Measurements from ENCODE around the gene PRKCA. TPM values are rescaled to one million over a fixed set of nuclear protein-coding genes. Genes with fewer than 3 reads are reported as not detected.

Gene PRKCA
- total RNA-seq, 1 experiment from 2014 or later: 29.6 TPM

DNA sequence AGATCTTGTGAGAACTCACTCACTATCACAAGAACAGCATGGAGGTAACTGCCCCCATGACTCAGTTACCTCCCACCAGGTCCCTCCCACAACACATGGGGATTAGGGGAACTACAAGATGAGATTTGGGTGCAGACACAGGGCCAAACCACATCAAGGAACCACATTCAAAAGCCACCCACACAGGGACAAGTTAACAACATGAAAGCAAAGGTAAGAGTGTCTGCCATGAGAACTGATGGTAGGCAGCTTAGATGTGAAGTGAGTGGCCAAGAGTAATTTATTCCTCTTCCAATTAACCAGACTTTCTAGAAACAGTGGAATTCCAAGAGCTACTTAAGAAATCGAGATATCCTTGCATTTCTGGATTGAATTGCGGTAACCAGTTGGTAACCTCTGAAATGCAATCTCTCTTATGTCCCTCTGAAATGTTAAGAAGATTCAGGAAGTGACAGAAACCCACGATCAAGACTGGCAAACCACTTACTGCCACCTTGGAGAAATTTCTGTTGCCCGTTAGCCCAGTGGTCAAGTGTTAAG, 365.1 kb downstream of the PRKCA start:
- intact Hi-C loops (cut with micrococcal nuclease; ENCODE audit: unreplicated experiment): no loop called here
- Histone ChIP-seq H3K9me3 (no peaks in the 10 kb centered on the region), H3K4me1 (no peaks in the 10 kb centered on the region), H3K4me3 (ENCODE audit: low read depth, low read length) (no peak overlapping the region), H3K36me3 (ENCODE audit: control insufficient read depth, insufficient read depth, low read length) (no peaks in the 10 kb centered on the region), H3K27me3 (replicated peaks; ENCODE audit: control insufficient read depth, insufficient read depth, low read length) (no peaks in the 10 kb centered on the region)
- H3K36me3 Mint-ChIP-seq (ENCODE audit: insufficient read depth, unreplicated experiment): no peaks in the 10 kb centered on the region
- no peaks in the 10 kb centered on the region for H3K27me3 Mint-ChIP-seq (ENCODE audit: insufficient read depth, unreplicated experiment)
- TF ChIP-seq, protein P1, sequence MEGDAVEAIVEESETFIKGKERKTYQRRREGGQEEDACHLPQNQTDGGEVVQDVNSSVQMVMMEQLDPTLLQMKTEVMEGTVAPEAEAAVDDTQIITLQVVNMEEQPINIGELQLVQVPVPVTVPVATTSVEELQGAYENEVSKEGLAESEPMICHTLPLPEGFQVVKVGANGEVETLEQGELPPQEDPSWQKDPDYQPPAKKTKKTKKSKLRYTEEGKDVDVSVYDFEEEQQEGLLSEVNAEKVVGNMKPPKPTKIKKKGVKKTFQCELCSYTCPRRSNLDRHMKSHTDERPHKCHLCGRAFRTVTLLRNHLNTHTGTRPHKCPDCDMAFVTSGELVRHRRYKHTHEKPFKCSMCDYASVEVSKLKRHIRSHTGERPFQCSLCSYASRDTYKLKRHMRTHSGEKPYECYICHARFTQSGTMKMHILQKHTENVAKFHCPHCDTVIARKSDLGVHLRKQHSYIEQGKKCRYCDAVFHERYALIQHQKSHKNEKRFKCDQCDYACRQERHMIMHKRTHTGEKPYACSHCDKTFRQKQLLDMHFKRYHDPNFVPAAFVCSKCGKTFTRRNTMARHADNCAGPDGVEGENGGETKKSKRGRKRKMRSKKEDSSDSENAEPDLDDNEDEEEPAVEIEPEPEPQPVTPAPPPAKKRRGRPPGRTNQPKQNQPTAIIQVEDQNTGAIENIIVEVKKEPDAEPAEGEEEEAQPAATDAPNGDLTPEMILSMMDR (IDR thresholded peaks at IDR 0.05; ENCODE audit: insufficient read depth in 1 of 2, low read depth in 1 of 2, low read length in 1 of 2, severe bottlenecking in 1 of 2, unreplicated experiment in 1 of 2): no peak
- H3K27ac Mint-ChIP-seq (ENCODE audit: unreplicated experiment): no peak overlapping the region
- H3K4me3 Mint-ChIP-seq (ENCODE audit: unreplicated experiment): no peak overlapping the region
- POLR2A ChIA-PET: no interaction called here
- CTCF ChIA-PET: no interaction called here
- no TSS peak for BruUV-seq (replicated peaks)
- H3K4me1 Mint-ChIP-seq (ENCODE audit: low read depth, unreplicated experiment): no peaks in the 10 kb centered on the region
- no peak for DNase-seq
- H3K9me3 Mint-ChIP-seq (ENCODE audit: unreplicated experiment): peaks cover 14% of the 10 kb centered on the region

GRCh38 chr17:66670206-66670605, 367.8 kb downstream of the PRKCA start:
- Mint-ChIP-seq H3K27ac (ENCODE audit: unreplicated experiment) (no peak overlapping the region), H3K9me3 (ENCODE audit: unreplicated experiment) (peaks cover 14% of the 10 kb centered on the region), H3K27me3 (ENCODE audit: insufficient read depth, unreplicated experiment) (no peaks in the 10 kb centered on the region), H3K4me1 (ENCODE audit: low read depth, unreplicated experiment) (peaks cover 9% of the 10 kb centered on the region), H3K36me3 (ENCODE audit: insufficient read depth, unreplicated experiment) (peaks cover 5% of the 10 kb centered on the region), H3K4me3 (ENCODE audit: unreplicated experiment) (no peak overlapping the region)
- ChIA-PET CTCF (no interaction called here), POLR2A (no interaction called here)
- no peaks in the 10 kb centered on the region for H3K9me3 ChIP-seq
- H3K27me3 ChIP-seq (replicated peaks; ENCODE audit: control insufficient read depth, insufficient read depth, low read length): no peaks in the 10 kb centered on the region
- no peak for DNase-seq
- no peaks in the 10 kb centered on the region; the same call in 1 of the 2 replicates for H3K4me1 ChIP-seq
- no TSS peak for BruUV-seq (replicated peaks)
- TF ChIP-seq, protein P1 (IDR thresholded peaks at IDR 0.05; ENCODE audit: insufficient read depth in 1 of 2, low read depth in 1 of 2, low read length in 1 of 2, severe bottlenecking in 1 of 2, unreplicated experiment in 1 of 2): no peak
- intact Hi-C loops (cut with micrococcal nuclease; ENCODE audit: unreplicated experiment): loop anchor here (5.0 to 10.0 kb wide), 3 partner anchors 45 to 378 kb away; no protein-coding TSS in a partner anchor
- H3K4me3 ChIP-seq (ENCODE audit: low read depth, low read length): no peak overlapping the region
- no peaks in the 10 kb centered on the region for H3K36me3 ChIP-seq (ENCODE audit: control insufficient read depth, insufficient read depth, low read length)

DNA sequence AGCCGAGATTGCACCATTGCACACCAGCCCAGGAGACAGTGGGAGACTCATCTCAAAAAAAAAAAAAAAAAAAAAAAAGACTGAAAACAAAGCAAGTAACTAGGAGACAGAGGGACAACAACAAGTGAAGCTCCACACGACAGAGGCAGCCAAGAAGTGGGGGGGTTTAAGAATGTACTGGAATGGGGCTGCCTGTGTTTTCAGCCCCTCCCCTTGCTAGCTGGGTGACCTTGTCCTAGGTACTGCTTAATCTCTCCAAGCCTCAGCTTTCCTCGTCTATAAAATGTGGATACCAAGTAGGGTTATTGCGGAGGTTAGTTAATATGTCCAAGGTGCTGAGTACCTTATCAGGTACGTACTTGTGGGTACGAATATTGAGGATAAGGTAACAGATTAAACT, 368.7 kb downstream of the PRKCA start:
- peaks cover 14% of the 10 kb centered on the region for H3K9me3 Mint-ChIP-seq (ENCODE audit: unreplicated experiment)
- Histone ChIP-seq H3K4me3 (ENCODE audit: low read depth, low read length) (no peak overlapping the region), H3K36me3 (ENCODE audit: control insufficient read depth, insufficient read depth, low read length) (no peaks in the 10 kb centered on the region), H3K4me1 (peaks cover 5% of the 10 kb centered on the region), H3K27me3 (replicated peaks; ENCODE audit: control insufficient read depth, insufficient read depth, low read length) (no peaks in the 10 kb centered on the region), H3K9me3 (no peaks in the 10 kb centered on the region)
- intact Hi-C loops (cut with micrococcal nuclease; ENCODE audit: unreplicated experiment): loop anchor here (5.0 to 10.0 kb wide), 3 partner anchors 46 to 379 kb away; no protein-coding TSS in a partner anchor
- H3K4me1 Mint-ChIP-seq (ENCODE audit: low read depth, unreplicated experiment): peaks cover 12% of the 10 kb centered on the region
- BruUV-seq (replicated peaks): no TSS peak
- H3K36me3 Mint-ChIP-seq (ENCODE audit: insufficient read depth, unreplicated experiment): peaks cover 5% of the 10 kb centered on the region
- H3K4me3 Mint-ChIP-seq (ENCODE audit: unreplicated experiment): no peak overlapping the region
- CTCF ChIA-PET: no interaction called here
- TF ChIP-seq, protein P1 (IDR thresholded peaks at IDR 0.05; ENCODE audit: insufficient read depth in 1 of 2, low read depth in 1 of 2, low read length in 1 of 2, severe bottlenecking in 1 of 2, unreplicated experiment in 1 of 2): no peak
- POLR2A ChIA-PET: no interaction called here
- H3K27me3 Mint-ChIP-seq (ENCODE audit: insufficient read depth, unreplicated experiment): no peaks in the 10 kb centered on the region
- H3K27ac Mint-ChIP-seq (ENCODE audit: unreplicated experiment): no peak overlapping the region
- DNase-seq: no peak

Data from Caco-2 (cell line).